Astrocyte (in vitro differentiated cells and primary cell): Measurements from ENCODE around the gene TACR1. TPM values are rescaled to one million over a fixed set of nuclear protein-coding genes. Genes with fewer than 3 reads are reported as not detected.

Experiments used
- DNase-seq: peaks from one replicate; pipeline ENCODE4 v3.0.0-alpha.2; 2010; ENCODE audit warnings: low read depth
- FAIRE-seq: peaks from 2 replicates; lab custom pipeline; 2011; peaks lifted over from hg19 to GRCh38; lab: Jason Lieb, UNC
- H2AFZ ChIP-seq: 2 replicates; pipeline ENCODE4 v1.6.0; 2012; ENCODE audit warnings: low read depth, low read length, inconsistent platforms
- H3K27ac ChIP-seq: 2 replicates; pipeline ENCODE4 v1.5.1; 2011; ENCODE audit warnings: low read depth, low read length, inconsistent platforms
- H3K27me3 ChIP-seq: 2 replicates; pipeline ENCODE4 v1.6.0; 2011; ENCODE audit warnings: low read length, inconsistent platforms; ENCODE audit not compliant: insufficient read depth
- H3K36me3 ChIP-seq: 2 replicates; pipeline ENCODE4 v1.5.1; 2011; ENCODE audit warnings: low read length, inconsistent platforms; ENCODE audit not compliant: insufficient read depth
- H3K4me1 ChIP-seq: 2 replicates; pipeline ENCODE4 v1.5.1; 2011; ENCODE audit warnings: low read length, inconsistent platforms; ENCODE audit not compliant: insufficient read depth
- H3K4me2 ChIP-seq: 2 replicates; pipeline ENCODE4 v1.6.0; 2012; ENCODE audit warnings: low read length, inconsistent platforms
- H3K4me3 ChIP-seq: 2 replicates; pipeline ENCODE4 v1.5.1; 2011; ENCODE audit warnings: low read depth, mild to moderate bottlenecking, low read length, inconsistent platforms; ENCODE audit not compliant: insufficient read depth
- H3K79me2 ChIP-seq: 2 replicates; pipeline ENCODE4 v1.6.0; 2012; ENCODE audit warnings: mild to moderate bottlenecking, low read length, inconsistent platforms; ENCODE audit not compliant: insufficient read depth
- H3K9ac ChIP-seq: 2 replicates; pipeline ENCODE4 v1.6.0; 2012; ENCODE audit warnings: mild to moderate bottlenecking, low read length, inconsistent platforms
- H3K9me3 ChIP-seq: 2 replicates; pipeline ENCODE4 v1.5.1; 2012; ENCODE audit warnings: low read depth, mild to moderate bottlenecking, low read length, inconsistent platforms; ENCODE audit not compliant: insufficient read depth
- H4K20me1 ChIP-seq: 2 replicates; pipeline ENCODE4 v1.6.0; 2012; ENCODE audit warnings: low read length, inconsistent platforms; ENCODE audit not compliant: insufficient read depth
- H3K27ac Mint-ChIP-seq: one replicate; pipeline ENCODE4 v1.8.0; 2021; ENCODE audit warnings: mild to moderate bottlenecking, mixed read lengths; ENCODE audit not compliant: unreplicated experiment
- H3K27me3 Mint-ChIP-seq: one replicate; pipeline ENCODE4 v1.8.0; 2021; ENCODE audit warnings: low read depth, mixed read lengths; ENCODE audit not compliant: unreplicated experiment
- H3K36me3 Mint-ChIP-seq: one replicate; pipeline ENCODE4 v1.8.0; 2021; ENCODE audit warnings: low read depth, mixed read lengths; ENCODE audit not compliant: unreplicated experiment
- H3K4me1 Mint-ChIP-seq: one replicate; pipeline ENCODE4 v1.8.0; 2021; ENCODE audit warnings: low read depth, mixed read lengths; ENCODE audit not compliant: unreplicated experiment
- H3K4me3 Mint-ChIP-seq: one replicate; pipeline ENCODE4 v1.8.0; 2021; ENCODE audit warnings: mild to moderate bottlenecking, moderate library complexity, mixed read lengths; ENCODE audit not compliant: unreplicated experiment
- H3K9me3 Mint-ChIP-seq: one replicate; pipeline ENCODE4 v1.8.0; 2021; ENCODE audit warnings: mild to moderate bottlenecking, mixed read lengths; ENCODE audit not compliant: unreplicated experiment
- EZH2 ChIP-seq: IDR thresholded peaks from 2 replicates; pipeline ENCODE4 v1.6.1; 2012; ENCODE audit warnings: mild to moderate bottlenecking, low read length, inconsistent platforms; ENCODE audit not compliant: insufficient read depth
- total RNA-seq: library from RNA; stranded (reverse); gene quantifications from 2 replicates; pipeline ENCODE4 v1.2.1, GENCODE V29; 2021
- TF ChIP-seq, protein P1 (sequence below): IDR thresholded peaks from 2 replicates; pipeline ENCODE4 v1.5.1; 2011; ENCODE audit warnings: low read depth, mild to moderate bottlenecking, inconsistent platforms, low read length, moderate library complexity; ENCODE audit not compliant: insufficient read depth

TACR1 gene
- total RNA-seq, 1 donor from 2014 or later = not detected

GRCh38 chr2:75076088-75076487 is 123.2 kb downstream of the TACR1 start:
- TF ChIP-seq, protein P1, sequence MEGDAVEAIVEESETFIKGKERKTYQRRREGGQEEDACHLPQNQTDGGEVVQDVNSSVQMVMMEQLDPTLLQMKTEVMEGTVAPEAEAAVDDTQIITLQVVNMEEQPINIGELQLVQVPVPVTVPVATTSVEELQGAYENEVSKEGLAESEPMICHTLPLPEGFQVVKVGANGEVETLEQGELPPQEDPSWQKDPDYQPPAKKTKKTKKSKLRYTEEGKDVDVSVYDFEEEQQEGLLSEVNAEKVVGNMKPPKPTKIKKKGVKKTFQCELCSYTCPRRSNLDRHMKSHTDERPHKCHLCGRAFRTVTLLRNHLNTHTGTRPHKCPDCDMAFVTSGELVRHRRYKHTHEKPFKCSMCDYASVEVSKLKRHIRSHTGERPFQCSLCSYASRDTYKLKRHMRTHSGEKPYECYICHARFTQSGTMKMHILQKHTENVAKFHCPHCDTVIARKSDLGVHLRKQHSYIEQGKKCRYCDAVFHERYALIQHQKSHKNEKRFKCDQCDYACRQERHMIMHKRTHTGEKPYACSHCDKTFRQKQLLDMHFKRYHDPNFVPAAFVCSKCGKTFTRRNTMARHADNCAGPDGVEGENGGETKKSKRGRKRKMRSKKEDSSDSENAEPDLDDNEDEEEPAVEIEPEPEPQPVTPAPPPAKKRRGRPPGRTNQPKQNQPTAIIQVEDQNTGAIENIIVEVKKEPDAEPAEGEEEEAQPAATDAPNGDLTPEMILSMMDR = no peak
- no peak for TF ChIP-seq EZH2
- Histone ChIP-seq H3K79me2 (no peaks in the 10 kb centered on the region), H3K36me3 (no peaks in the 10 kb centered on the region), H3K4me1 (peaks cover 6% of the 10 kb centered on the region), H2AFZ (no peak overlapping the region), H3K4me2 (no peak overlapping the region), H3K9ac (no peak overlapping the region), H3K27me3 (no peaks in the 10 kb centered on the region), H3K4me3 (no peak overlapping the region), H3K9me3 (no peaks in the 10 kb centered on the region), H4K20me1 (no peaks in the 10 kb centered on the region), H3K27ac (no peak overlapping the region)
- DNase-seq (no peak), FAIRE-seq (no peak)
- Mint-ChIP-seq H3K4me1 (peaks cover 5% of the 10 kb centered on the region), H3K9me3 (no peaks in the 10 kb centered on the region), H3K27ac (no peak overlapping the region), H3K27me3 (peaks cover 3% of the 10 kb centered on the region), H3K4me3 (no peak overlapping the region), H3K36me3 (no peaks in the 10 kb centered on the region)

- DNase-seq = no peak
- no peaks in the 10 kb centered on the region for H3K9me3 ChIP-seq
- FAIRE-seq = no peak
- H3K4me2 ChIP-seq = no peak overlapping the region
- no peak overlapping the region for H3K9ac ChIP-seq
- no peaks in the 10 kb centered on the region for H3K36me3 Mint-ChIP-seq
- no peak overlapping the region for H3K4me3 Mint-ChIP-seq
- no peaks in the 10 kb centered on the region for H3K79me2 ChIP-seq
- H3K4me3 ChIP-seq = no peak overlapping the region
- H3K9me3 Mint-ChIP-seq = no peaks in the 10 kb centered on the region
- no peaks in the 10 kb centered on the region for H4K20me1 ChIP-seq
- peaks cover 3% of the 10 kb centered on the region for H3K27me3 Mint-ChIP-seq
- TF ChIP-seq, protein P1 = no peak
- no peak for TF ChIP-seq EZH2
- H3K36me3 ChIP-seq = no peaks in the 10 kb centered on the region
- peaks cover 5% of the 10 kb centered on the region for H3K4me1 Mint-ChIP-seq
- H3K27ac Mint-ChIP-seq = no peak overlapping the region
- peaks cover 5% of the 10 kb centered on the region for H3K4me1 ChIP-seq
- H3K27me3 ChIP-seq = no peaks in the 10 kb centered on the region
- H2AFZ ChIP-seq = no peak overlapping the region
- no peak overlapping the region for H3K27ac ChIP-seq
These were observed 124.6 kb downstream of the TACR1 start for GRCh38 chr2:75074708-75075107.

DNA sequence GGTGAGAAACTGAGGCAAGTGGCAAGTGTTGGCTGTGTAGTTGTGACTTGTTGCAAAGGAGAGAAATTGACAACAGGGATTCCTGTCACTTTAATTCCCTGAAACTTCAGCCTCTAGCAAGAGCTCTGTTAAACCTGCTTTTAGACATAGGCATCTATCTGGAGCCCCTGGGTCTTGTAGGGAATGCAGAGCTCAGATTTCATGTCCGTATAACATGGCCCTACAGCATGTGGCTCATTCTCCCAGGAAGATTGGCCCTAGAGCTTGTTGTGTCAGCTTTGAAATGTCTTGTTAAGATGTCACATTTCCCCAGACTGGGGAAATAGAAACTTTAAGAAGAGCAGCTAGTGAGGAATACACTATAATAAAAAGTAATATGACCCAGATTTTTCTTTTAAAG is 125.1 kb downstream of the TACR1 start:
- H3K9me3 ChIP-seq = no peaks in the 10 kb centered on the region
- no peaks in the 10 kb centered on the region for H3K27me3 ChIP-seq
- H3K9ac ChIP-seq = no peak overlapping the region
- TF ChIP-seq EZH2 = no peak
- TF ChIP-seq, protein P1 = no peak
- H3K27ac Mint-ChIP-seq = no peak overlapping the region
- H2AFZ ChIP-seq = no peak overlapping the region
- no peak overlapping the region for H3K4me2 ChIP-seq
- no peaks in the 10 kb centered on the region for H3K36me3 ChIP-seq
- H3K4me3 ChIP-seq = no peak overlapping the region
- H3K9me3 Mint-ChIP-seq = no peaks in the 10 kb centered on the region
- H3K4me3 Mint-ChIP-seq = no peak overlapping the region
- H4K20me1 ChIP-seq = no peaks in the 10 kb centered on the region
- no peaks in the 10 kb centered on the region for H3K4me1 Mint-ChIP-seq
- DNase-seq (no peak), FAIRE-seq (no peak)
- H3K36me3 Mint-ChIP-seq = no peaks in the 10 kb centered on the region
- H3K27ac ChIP-seq = no peak overlapping the region
- peaks cover 3% of the 10 kb centered on the region for H3K27me3 Mint-ChIP-seq
- no peaks in the 10 kb centered on the region for H3K79me2 ChIP-seq
- peaks cover under 1% of the 10 kb centered on the region for H3K4me1 ChIP-seq
